Immature natural killer cell (primary cell): ENCODE measurements around the gene HACL1. TPM values are rescaled to one million over a fixed set of nuclear protein-coding genes. Genes with fewer than 3 reads are reported as not detected.

Experiments used
- polyA plus RNA-seq, 3 donors: library from polyadenylated mRNA; unstranded; fragments of 300-500 nt; fragmentation: Illumina TruSeq; gene quantifications; one replicate each; pipeline ENCODE4 v1.2.3, GENCODE V29; 2021

Gene HACL1
- polyA plus RNA-seq, 3 donors from 2014 or later, result 29.9 to 38.9 (median 32.3) TPM

Other genes starting within 250 kb of the HACL1 start
- 10 to 100 TPM in 2 of 3 donors, 1 to 10 TPM in 1; 2.3 to 20.3 (median 13.1) TPM for gene METTL6, start 174.0 kb downstream of the HACL1 start, polyA plus RNA-seq
- gene EAF1, start 174.0 kb downstream of the HACL1 start, polyA plus RNA-seq, result 10 to 100 TPM; 14.4 to 24.0 (median 14.6) TPM
- 10 to 100 TPM; 13.3 to 27.8 (median 18.8) TPM for gene COLQ, start 79.9 kb downstream of the HACL1 start, polyA plus RNA-seq
- gene BTD, start 176 bp upstream of the HACL1 start, polyA plus RNA-seq, result 10 to 100 TPM; 25.0 to 32.7 (median 32.3) TPM
- gene ANKRD28, start 196.4 kb upstream of the HACL1 start, polyA plus RNA-seq, result 1 to 10 TPM; 5.2 to 9.6 (median 5.9) TPM